A549 (cell line): ENCODE results near the gene CCDC134.

Experiments
- BHLHE40 ChIP-seq: IDR thresholded peaks from 2 replicates; pipeline ENCODE4 v1.6.1; 2012; ENCODE audit warnings: low read depth, low read length, inconsistent platforms
- CEBPB ChIP-seq, 2 experiments: fragments of >200 bp in 1 of 2; sonication (Bioruptor Twin) in 1 of 2; formaldehyde crosslinking in 1 of 2; IDR thresholded peaks; 2 replicates each; pipeline ENCODE4 v1.6.1; 2012 to 2016
- CHD4 ChIP-seq: fragments of 200-600 bp; sonication (generic); IDR thresholded peaks from 2 replicates; pipeline ENCODE4 v1.6.1; 2016; ENCODE audit warnings: antibody characterized with exemption, mild to moderate bottlenecking, borderline replicate concordance
- EP300 ChIP-seq, 2 experiments: fragments of >200 bp; sonication (Bioruptor Twin); formaldehyde crosslinking; IDR thresholded peaks; 2 replicates in 1 of 2; 3 replicates in 1 of 2; pipeline ENCODE4 v1.6.1; 2016 to 2017
- JUNB ChIP-seq: fragments of >200 bp; sonication (Bioruptor Twin); formaldehyde crosslinking; IDR thresholded peaks from 2 replicates; pipeline ENCODE4 v1.6.1; 2016
- POLR2A ChIP-seq: IDR thresholded peaks from 2 replicates; pipeline ENCODE4 v1.6.1; 2012; ENCODE audit warnings: mild to moderate bottlenecking, low read length
- RNF2 ChIP-seq: fragments of 200-600 bp; sonication (generic); IDR thresholded peaks from 2 replicates; pipeline ENCODE4 v1.6.1; 2016; ENCODE audit warnings: low read depth, mild to moderate bottlenecking, antibody characterized with exemption, moderate library complexity, borderline replicate concordance
- SMC3 ChIP-seq: fragments of >200 bp; sonication (Bioruptor Twin); formaldehyde crosslinking; IDR thresholded peaks from 3 replicates; pipeline ENCODE4 v1.6.1; 2018; ENCODE audit warnings: inconsistent platforms
- ZFP36 ChIP-seq: fragments of 450-650 bp; IDR thresholded peaks from 2 replicates; pipeline ENCODE4 v1.6.1; 2014; ENCODE audit warnings: borderline replicate concordance; ENCODE audit not compliant: partially characterized antibody
- TF ChIP-seq, protein P1 (sequence below): fragments of >200 bp; sonication (Bioruptor Twin); formaldehyde crosslinking; IDR thresholded peaks from 3 replicates; pipeline ENCODE4 v1.5.1; 2016

DNA sequence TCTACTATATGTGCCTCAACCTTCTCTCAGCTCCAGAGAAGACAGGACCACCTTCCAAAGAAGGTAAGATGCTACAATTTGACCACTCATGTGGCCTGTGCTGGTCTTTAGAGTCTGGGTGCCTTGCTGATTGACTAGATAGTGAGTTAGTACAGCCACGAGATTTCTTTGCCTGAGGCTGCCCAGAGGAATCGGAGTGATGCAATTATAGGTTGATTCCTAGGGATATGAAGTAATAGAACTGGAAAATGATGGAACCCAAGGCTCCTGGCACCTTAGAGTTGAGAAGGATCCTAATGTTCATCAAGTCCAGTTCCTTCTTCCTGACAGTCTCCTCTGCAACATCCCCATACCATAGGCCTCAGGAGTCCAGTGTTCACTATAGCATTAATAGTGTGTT, 46.5 kb upstream of the CCDC134 start:
- TF ChIP-seq CHD4 (no peak), POLR2A (no peak), RNF2 (no peak), EP300 (IDR thresholded peaks at IDR 0.05) (no peak), CEBPB (IDR thresholded peaks at IDR 0.05) (no peak), ZFP36 (no peak), SMC3 (no peak), JUNB (no peak), BHLHE40 (no peak)
- TF ChIP-seq, protein P1, sequence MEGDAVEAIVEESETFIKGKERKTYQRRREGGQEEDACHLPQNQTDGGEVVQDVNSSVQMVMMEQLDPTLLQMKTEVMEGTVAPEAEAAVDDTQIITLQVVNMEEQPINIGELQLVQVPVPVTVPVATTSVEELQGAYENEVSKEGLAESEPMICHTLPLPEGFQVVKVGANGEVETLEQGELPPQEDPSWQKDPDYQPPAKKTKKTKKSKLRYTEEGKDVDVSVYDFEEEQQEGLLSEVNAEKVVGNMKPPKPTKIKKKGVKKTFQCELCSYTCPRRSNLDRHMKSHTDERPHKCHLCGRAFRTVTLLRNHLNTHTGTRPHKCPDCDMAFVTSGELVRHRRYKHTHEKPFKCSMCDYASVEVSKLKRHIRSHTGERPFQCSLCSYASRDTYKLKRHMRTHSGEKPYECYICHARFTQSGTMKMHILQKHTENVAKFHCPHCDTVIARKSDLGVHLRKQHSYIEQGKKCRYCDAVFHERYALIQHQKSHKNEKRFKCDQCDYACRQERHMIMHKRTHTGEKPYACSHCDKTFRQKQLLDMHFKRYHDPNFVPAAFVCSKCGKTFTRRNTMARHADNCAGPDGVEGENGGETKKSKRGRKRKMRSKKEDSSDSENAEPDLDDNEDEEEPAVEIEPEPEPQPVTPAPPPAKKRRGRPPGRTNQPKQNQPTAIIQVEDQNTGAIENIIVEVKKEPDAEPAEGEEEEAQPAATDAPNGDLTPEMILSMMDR, result no peak
